Loucy (cell line): ENCODE results near the gene CLDN11.

Source experiments
- CTCF ChIP-seq: fragments of 200-600 bp; sonication (generic); conservative IDR thresholded peaks from 2 replicates; pipeline ENCODE4 v1.5.1; 2014; ENCODE audit warnings: mild to moderate bottlenecking, antibody characterized with exemption, low read length
- EZH2phosphoT487 ChIP-seq: fragments of 200-600 bp; IDR thresholded peaks from 2 replicates; pipeline ENCODE4 v1.6.1; 2018; ENCODE audit warnings: antibody characterized with exemption, mild to moderate bottlenecking, moderate library complexity, borderline replicate concordance

GRCh38 chr3:170482199-170482598, 63.5 kb downstream of the CLDN11 start:
- no peak for TF ChIP-seq CTCF
- TF ChIP-seq EZH2phosphoT487 = no peak
